Suprapubic skin (tissue), 4 donors: ENCODE results near the gene TOM1L2. TPM values are rescaled to one million over a fixed set of nuclear protein-coding genes. Genes with fewer than 3 reads are reported as not detected.

Experiments used
- DNase-seq, 2 donors: peaks; one replicate each; pipeline ENCODE4 v3.0.0-alpha.2; 2019; ENCODE audit warnings: low spot score in 2 of 2
- H3K27ac ChIP-seq: fragments of 200-600 bp; sonication (generic); one replicate; pipeline ENCODE4 v1.5.1; 2019
- H3K27me3 ChIP-seq: fragments of 200-600 bp; sonication (generic); one replicate; pipeline ENCODE4 v1.5.1; 2019
- H3K36me3 ChIP-seq: fragments of 200-600 bp; sonication (generic); one replicate; pipeline ENCODE4 v1.5.1; 2019
- H3K4me1 ChIP-seq: fragments of 200-600 bp; sonication (generic); one replicate; pipeline ENCODE4 v1.5.1; 2019
- H3K4me3 ChIP-seq: fragments of 200-600 bp; sonication (generic); one replicate; pipeline ENCODE4 v1.5.1; 2019; ENCODE audit warnings: mild to moderate bottlenecking
- H3K9me3 ChIP-seq: fragments of 200-600 bp; sonication (generic); one replicate; pipeline ENCODE4 v1.5.1; 2019
- CTCF ChIP-seq, 2 donors: fragments of 200-600 bp in 1 of 2; fragments of 450-650 bp in 1 of 2; sonication (generic) in 1 of 2; IDR thresholded peaks; one replicate each; pipeline ENCODE4 v1.5.1; 2016 to 2019; ENCODE audit warnings: antibody characterized with exemption in 2 of 2, mild to moderate bottlenecking in 1 of 2, moderate library complexity in 1 of 2
- EP300 ChIP-seq: sonication (generic); formaldehyde crosslinking; IDR thresholded peaks from one replicate; pipeline ENCODE4 v1.6.1; 2017; ENCODE audit warnings: antibody characterized with exemption
- POLR2A ChIP-seq, 2 donors: fragments of 450-650 bp; IDR thresholded peaks; one replicate each; pipeline ENCODE4 v1.6.1; 2017; ENCODE audit warnings: antibody characterized with exemption in 2 of 2, mild to moderate bottlenecking in 2 of 2, moderate library complexity in 2 of 2
- POLR2AphosphoS5 ChIP-seq, 3 donors: sonication (generic); formaldehyde crosslinking; IDR thresholded peaks; one replicate each; pipeline ENCODE4 v1.6.1; 2017; ENCODE audit warnings: antibody characterized with exemption in 3 of 3
- WGBS: methylation state at CpG from one replicate; pipeline ENCODE4 v1.1.5; 2018; 5-methylcytosine and 5-hydroxymethylcytosine counted together
- total RNA-seq, 4 donors: library from RNA; depleted of rRNA; stranded (reverse); fragments of >200 nt; gene quantifications; one replicate each; pipeline ENCODE4 v1.1.0, GENCODE V29; 2016

TOM1L2 gene
- total RNA-seq, 4 donors from 2014 or later, result 128 to 259 (median 162) TPM

- no peaks in the 10 kb centered on the region for H3K36me3 ChIP-seq
- TF ChIP-seq EP300, result no peak
- TF ChIP-seq POLR2A (IDR thresholded peaks at IDR 0.05), result no peak
- no peak for TF ChIP-seq POLR2AphosphoS5 (IDR thresholded peaks at IDR 0.05)
- no peak for TF ChIP-seq CTCF (IDR thresholded peaks at IDR 0.05)
- DNase-seq, result no peak
- no peaks in the 10 kb centered on the region for H3K9me3 ChIP-seq
- peak overlapping the region; percentile 34 for H3K27ac ChIP-seq
- no peak overlapping the region for H3K4me3 ChIP-seq
- peaks cover 71% of the 10 kb centered on the region for H3K4me1 ChIP-seq
- no peaks in the 10 kb centered on the region for H3K27me3 ChIP-seq
- WGBS, result 80% methylated on average over 4 of the region's 6 CpGs
Measured at GRCh38 chr17:17830740-17831207, 141.4 kb downstream of the TOM1L2 start.

- Histone ChIP-seq H3K36me3 (no peaks in the 10 kb centered on the region), H3K9me3 (no peaks in the 10 kb centered on the region), H3K27me3 (no peaks in the 10 kb centered on the region), H3K27ac (no peak overlapping the region), H3K4me1 (peaks cover 71% of the 10 kb centered on the region), H3K4me3 (no peak overlapping the region)
- TF ChIP-seq POLR2AphosphoS5 (IDR thresholded peaks at IDR 0.05), result no peak
- no peak for TF ChIP-seq CTCF (IDR thresholded peaks at IDR 0.05)
- TF ChIP-seq POLR2A (IDR thresholded peaks at IDR 0.05), result no peak
- TF ChIP-seq EP300, result no peak
- 90% methylated on average over 2 of the region's 2 CpGs for WGBS
- no peak for DNase-seq
Measured at GRCh38 chr17:17830269-17830567, 142.0 kb downstream of the TOM1L2 start.

- H3K27me3 ChIP-seq, result no peaks in the 10 kb centered on the region
- DNase-seq, result no peak
- H3K4me1 ChIP-seq, result peaks cover 74% of the 10 kb centered on the region
- TF ChIP-seq POLR2A (IDR thresholded peaks at IDR 0.05), result no peak
- no peak for TF ChIP-seq CTCF (IDR thresholded peaks at IDR 0.05)
- TF ChIP-seq POLR2AphosphoS5 (IDR thresholded peaks at IDR 0.05), result no peak
- peak overlapping the region; percentile 92 for H3K27ac ChIP-seq
- no peak overlapping the region for H3K4me3 ChIP-seq
- 80% methylated on average over 11 of the region's 13 CpGs for WGBS
- no peaks in the 10 kb centered on the region for H3K9me3 ChIP-seq
- H3K36me3 ChIP-seq, result no peaks in the 10 kb centered on the region
Measured at GRCh38 chr17:17827826-17828621, 144.2 kb downstream of the TOM1L2 start.

- 88% methylated on average over 4 of the region's 16 CpGs for WGBS
- no peak overlapping the region for H3K4me3 ChIP-seq
- no peak for DNase-seq
Measured at GRCh38 chr17:17826942-17827785, 145.0 kb downstream of the TOM1L2 start.

More at GRCh38 chr17:17826942-17827785, 145.0 kb downstream of the TOM1L2 start:
- Histone ChIP-seq H3K9me3 (no peaks in the 10 kb centered on the region), H3K36me3 (no peaks in the 10 kb centered on the region), H3K27me3 (no peaks in the 10 kb centered on the region), H3K4me1 (peaks cover 82% of the 10 kb centered on the region), H3K27ac (peak overlapping the region; percentile 92)
- TF ChIP-seq POLR2AphosphoS5 (IDR thresholded peaks at IDR 0.05) (no peak), CTCF (IDR thresholded peaks at IDR 0.05) (no peak), EP300 (no peak), POLR2A (IDR thresholded peaks at IDR 0.05) (no peak)
